Body of pancreas (tissue), 4 donors: ENCODE results near the gene GINS2. TPM values are rescaled to one million over a fixed set of nuclear protein-coding genes. Genes with fewer than 3 reads are reported as not detected.

Source experiments
- ATAC-seq: fragments of 150-250 bp; one replicate; pipeline ENCODE4 v1.9.1; 2016
- DNase-seq, 4 donors: peaks; one replicate each; pipeline ENCODE4 v3.0.0-alpha.2; 2019
- H3K27ac ChIP-seq, 4 donors: fragments of 200-600 bp; sonication (generic); 1 replicate in 3 of 4; 2 replicates in 1 of 4; pipeline versions ENCODE4 v1.5.1 to v1.6.1; 2016 to 2019; ENCODE audit warnings: mild to moderate bottlenecking in 1 of 4, mixed read lengths in 1 of 4, moderate library complexity in 1 of 4
- H3K27me3 ChIP-seq, 2 donors: fragments of 200-600 bp; sonication (generic); one replicate each; pipeline ENCODE4 v1.6.0; 2016; ENCODE audit warnings: mild to moderate bottlenecking in 1 of 2
- H3K36me3 ChIP-seq, 2 donors: fragments of 200-600 bp; sonication (generic); replicated peaks in 1 of 2; 2 replicates each; pipeline ENCODE4 v1.5.1; 2016; ENCODE audit warnings: low read depth in 2 of 2; ENCODE audit not compliant: insufficient read depth in 1 of 2
- H3K4me1 ChIP-seq: fragments of 200-600 bp; sonication (generic); one replicate; pipeline ENCODE4 v1.6.0; 2016
- H3K4me3 ChIP-seq, 2 donors: fragments of 200-600 bp; sonication (generic); 1 replicate in 1 of 2; 2 replicates in 1 of 2; pipeline ENCODE4 v1.5.1; 2016 to 2019
- H3K9me3 ChIP-seq, 3 donors: fragments of 200-600 bp; sonication (generic); 1 replicate in 2 of 3; 2 replicates in 1 of 3; pipeline ENCODE4 v1.5.1; 2016
- CTCF ChIP-seq, 7 experiments: fragments of 450-650 bp in 4 of 7; fragments of 200-600 bp in 3 of 7; sonication (generic) in 3 of 7; IDR thresholded peaks; one replicate each; pipeline ENCODE4 v1.5.1; 2016 to 2019; ENCODE audit warnings: antibody characterized with exemption in 7 of 7
- POLR2A ChIP-seq, 3 donors: fragments of 450-650 bp; IDR thresholded peaks; one replicate each; pipeline ENCODE4 v1.6.1; 2016; ENCODE audit warnings: antibody characterized with exemption in 3 of 3, mild to moderate bottlenecking in 2 of 3
- WGBS, 2 donors: methylation state at CpG; one replicate each; pipeline ENCODE4 v1.1.5; 2017; 5-methylcytosine and 5-hydroxymethylcytosine counted together
- intact Hi-C: fragments of 100-400 bp; cut with DNase I; formaldehyde crosslinking; loops from one replicate; pipeline ENCODE4 v1.15.1; 2023
- total RNA-seq, 2 donors: library from RNA; depleted of rRNA; stranded (reverse); fragments of >200 nt; gene quantifications; one replicate each; pipeline ENCODE4 v1.1.0, GENCODE V29; 2016

Gene GINS2
- total RNA-seq, 2 donors from 2014 or later = 0.26 to 0.33 TPM

- no peak overlapping the region for H3K27ac ChIP-seq
- no peaks in the 10 kb centered on the region for H3K36me3 ChIP-seq
- 69 to 82% methylated on average over 14 to 16 of the region's 16 CpGs for WGBS, 2 donors
- intact Hi-C loops = no loop called here
- ATAC-seq = no peak
- H3K4me3 ChIP-seq = no peak overlapping the region
- no peak for TF ChIP-seq CTCF (IDR thresholded peaks at IDR 0.05)
- no peak for TF ChIP-seq POLR2A (IDR thresholded peaks at IDR 0.05)
- H3K27me3 ChIP-seq = no peaks in the 10 kb centered on the region
- no peaks in the 10 kb centered on the region for H3K9me3 ChIP-seq
- peaks cover 11% of the 10 kb centered on the region for H3K4me1 ChIP-seq
- no peak for DNase-seq
Observed at GRCh38 chr16:85729452-85730185, 40.9 kb upstream of the GINS2 start.

GRCh38 chr16:85728879-85729278, 40.1 kb upstream of the GINS2 start:
- Histone ChIP-seq H3K4me3 (no peak overlapping the region), H3K9me3 (no peaks in the 10 kb centered on the region), H3K27me3 (no peaks in the 10 kb centered on the region), H3K4me1 (peaks cover 4% of the 10 kb centered on the region), H3K27ac (no peak overlapping the region), H3K36me3 (no peaks in the 10 kb centered on the region)
- no peak for DNase-seq
- intact Hi-C loops = no loop called here
- ATAC-seq = no peak
- TF ChIP-seq CTCF (IDR thresholded peaks at IDR 0.05) (no peak), POLR2A (IDR thresholded peaks at IDR 0.05) (no peak)
- WGBS, 2 donors = 71 to 100% methylated on average over 1 to 7 of the region's 7 CpGs

DNA sequence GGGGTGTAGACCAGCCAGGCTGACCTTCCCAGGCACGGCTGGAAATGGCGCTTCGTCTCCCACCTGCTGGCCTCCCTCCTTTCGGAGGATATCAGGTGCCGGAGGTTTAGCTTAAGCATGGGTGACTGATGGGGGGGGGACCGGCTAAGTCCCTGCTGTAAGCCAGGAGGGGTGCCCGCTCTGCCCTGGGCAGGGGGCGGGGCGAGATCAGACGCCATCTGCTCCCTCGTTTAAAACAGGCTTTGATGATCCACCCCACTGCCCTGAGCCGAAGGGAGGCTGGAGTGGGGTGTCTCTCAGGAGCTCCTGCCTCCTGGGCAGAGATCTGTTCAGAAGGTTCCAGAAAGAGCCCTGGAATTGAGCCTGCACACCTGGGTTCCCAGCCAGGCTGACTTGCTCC, 36.2 kb upstream of the GINS2 start:
- Histone ChIP-seq H3K36me3 (no peaks in the 10 kb centered on the region), H3K4me3 (no peak overlapping the region), H3K4me1 (no peaks in the 10 kb centered on the region), H3K27ac (no peak overlapping the region), H3K9me3 (no peaks in the 10 kb centered on the region), H3K27me3 (no peaks in the 10 kb centered on the region)
- WGBS, 2 donors = 86 to 89% methylated on average over 5 to 12 of the region's 12 CpGs
- ATAC-seq = no peak
- no peak for DNase-seq
- intact Hi-C loops = no loop called here
- TF ChIP-seq POLR2A (IDR thresholded peaks at IDR 0.05) (no peak), CTCF (IDR thresholded peaks at IDR 0.05) (no peak)

- H3K4me1 ChIP-seq = no peaks in the 10 kb centered on the region
- no peaks in the 10 kb centered on the region for H3K36me3 ChIP-seq
- H3K27me3 ChIP-seq = no peaks in the 10 kb centered on the region
- no peak overlapping the region for H3K4me3 ChIP-seq
- DNase-seq = no peak
- intact Hi-C loops = no loop called here
- no peak overlapping the region for H3K27ac ChIP-seq
- H3K9me3 ChIP-seq = no peaks in the 10 kb centered on the region
- TF ChIP-seq POLR2A (IDR thresholded peaks at IDR 0.05) (no peak), CTCF (IDR thresholded peaks at IDR 0.05) (no peak)
- no peak for ATAC-seq
- 78 to 83% methylated on average over 18 to 20 of the region's 20 CpGs for WGBS, 2 donors
Observed at GRCh38 chr16:85724126-85724879, 35.5 kb upstream of the GINS2 start.
